Measurements from ENCODE around the gene PLEKHM3.

Gene PLEKHM3

DNA sequence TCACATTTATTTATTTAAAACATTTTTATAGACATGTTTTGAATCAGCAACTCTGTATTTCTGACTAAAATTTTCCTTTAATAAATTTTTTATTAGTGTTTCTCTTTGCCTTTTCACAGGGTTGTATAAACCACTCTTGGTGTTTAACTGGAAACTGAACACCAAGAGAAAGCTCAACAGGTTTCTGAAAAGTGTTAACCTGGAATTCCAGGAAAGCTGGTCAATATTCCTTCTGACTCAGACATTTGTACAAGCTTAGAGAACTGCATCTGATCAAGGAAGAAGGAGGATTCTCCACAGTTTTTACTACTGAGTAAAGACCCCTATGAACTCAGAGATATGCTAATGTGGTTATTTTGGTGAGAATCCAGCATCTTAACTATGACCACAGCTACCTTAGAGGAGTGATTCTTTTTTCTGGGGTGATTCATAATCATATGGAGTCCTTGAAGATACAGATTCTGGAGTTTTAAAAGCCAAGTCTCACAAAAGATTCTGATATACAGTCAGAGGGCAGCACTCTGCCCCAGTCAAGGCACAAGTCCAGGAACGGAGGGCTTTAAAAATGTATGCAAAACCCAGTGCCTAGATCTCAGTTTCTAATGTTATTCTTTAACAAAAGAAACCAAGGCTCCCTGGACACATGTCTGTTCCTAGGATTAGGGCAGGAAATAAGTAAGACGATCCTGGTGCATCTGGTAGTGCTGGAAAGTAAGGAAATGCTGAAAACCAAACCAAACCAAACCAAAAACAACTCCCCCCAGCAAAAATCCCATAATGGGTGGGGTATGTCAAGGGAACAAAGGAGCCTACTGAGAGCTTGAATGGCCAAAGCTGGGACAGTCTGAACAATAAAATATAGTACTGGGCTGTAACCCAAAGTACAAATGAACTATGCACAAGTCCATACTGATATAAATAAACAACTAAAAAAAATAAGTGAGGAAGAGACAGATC, 170.6 kb downstream of the PLEKHM3 start:
- no peak overlapping the region for H2AFZ ChIP-seq (ENCODE audit: low read depth, low read length)
- H4K20me1 ChIP-seq (ENCODE audit: insufficient read depth, low read length): no peaks in the 10 kb centered on the region
- H3K9ac ChIP-seq (ENCODE audit: low read length): no peak overlapping the region
- no peak for TF ChIP-seq EZH2phosphoT487 (IDR thresholded peaks at IDR 0.05; ENCODE audit: low read depth)
- TF ChIP-seq, protein P1, sequence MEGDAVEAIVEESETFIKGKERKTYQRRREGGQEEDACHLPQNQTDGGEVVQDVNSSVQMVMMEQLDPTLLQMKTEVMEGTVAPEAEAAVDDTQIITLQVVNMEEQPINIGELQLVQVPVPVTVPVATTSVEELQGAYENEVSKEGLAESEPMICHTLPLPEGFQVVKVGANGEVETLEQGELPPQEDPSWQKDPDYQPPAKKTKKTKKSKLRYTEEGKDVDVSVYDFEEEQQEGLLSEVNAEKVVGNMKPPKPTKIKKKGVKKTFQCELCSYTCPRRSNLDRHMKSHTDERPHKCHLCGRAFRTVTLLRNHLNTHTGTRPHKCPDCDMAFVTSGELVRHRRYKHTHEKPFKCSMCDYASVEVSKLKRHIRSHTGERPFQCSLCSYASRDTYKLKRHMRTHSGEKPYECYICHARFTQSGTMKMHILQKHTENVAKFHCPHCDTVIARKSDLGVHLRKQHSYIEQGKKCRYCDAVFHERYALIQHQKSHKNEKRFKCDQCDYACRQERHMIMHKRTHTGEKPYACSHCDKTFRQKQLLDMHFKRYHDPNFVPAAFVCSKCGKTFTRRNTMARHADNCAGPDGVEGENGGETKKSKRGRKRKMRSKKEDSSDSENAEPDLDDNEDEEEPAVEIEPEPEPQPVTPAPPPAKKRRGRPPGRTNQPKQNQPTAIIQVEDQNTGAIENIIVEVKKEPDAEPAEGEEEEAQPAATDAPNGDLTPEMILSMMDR (IDR thresholded peaks at IDR 0.05; ENCODE audit: low read depth, low read length): no peak
- no peaks in the 10 kb centered on the region for H3K9me3 ChIP-seq (ENCODE audit: insufficient read depth, low read length)
- H3K27ac ChIP-seq (ENCODE audit: low read length): no peak overlapping the region
- H3K36me3 ChIP-seq (replicated peaks; ENCODE audit: low read depth, low read length): no peaks in the 10 kb centered on the region
- no peak overlapping the region for H3K4me3 ChIP-seq (ENCODE audit: low read length)
- no peak overlapping the region for H3K4me2 ChIP-seq (ENCODE audit: low read length)
- no peaks in the 10 kb centered on the region for H3K27me3 ChIP-seq (ENCODE audit: low read depth, low read length)
- H3K79me2 ChIP-seq (ENCODE audit: low read length): no peaks in the 10 kb centered on the region
- no peaks in the 10 kb centered on the region for H3K4me1 ChIP-seq (ENCODE audit: low read length)

DNA sequence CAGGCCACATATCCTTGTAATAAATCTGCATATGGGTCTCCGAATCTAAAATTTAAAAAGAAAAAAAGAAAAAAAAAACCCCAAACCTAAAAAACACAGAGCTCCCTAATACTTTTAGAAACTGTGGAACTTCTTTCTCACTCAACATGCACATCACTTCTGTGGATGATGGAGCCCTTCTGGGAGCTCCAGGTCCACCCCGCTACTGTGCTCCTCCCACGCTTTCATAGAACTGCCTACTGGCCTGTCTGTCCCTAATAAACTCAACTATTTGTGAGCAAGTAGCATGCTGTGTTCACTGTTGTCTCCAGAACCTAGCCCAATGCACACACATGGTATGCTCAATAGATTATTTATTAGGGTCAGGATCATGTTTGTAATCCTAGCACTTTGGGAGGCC, 172.5 kb downstream of the PLEKHM3 start:
- no peaks in the 10 kb centered on the region for H4K20me1 ChIP-seq (ENCODE audit: insufficient read depth, low read length)
- no peak overlapping the region for H3K27ac ChIP-seq (ENCODE audit: low read length)
- H3K79me2 ChIP-seq (ENCODE audit: low read length): no peaks in the 10 kb centered on the region
- no peaks in the 10 kb centered on the region for H3K27me3 ChIP-seq (ENCODE audit: low read depth, low read length)
- TF ChIP-seq, protein P1 (IDR thresholded peaks at IDR 0.05; ENCODE audit: low read depth, low read length): no peak
- no peak for TF ChIP-seq EZH2phosphoT487 (IDR thresholded peaks at IDR 0.05; ENCODE audit: low read depth)
- no peaks in the 10 kb centered on the region for H3K9me3 ChIP-seq (ENCODE audit: insufficient read depth, low read length)
- H3K4me3 ChIP-seq (ENCODE audit: low read length): no peak overlapping the region
- H3K36me3 ChIP-seq (replicated peaks; ENCODE audit: low read depth, low read length): no peaks in the 10 kb centered on the region
- no peak overlapping the region for H2AFZ ChIP-seq (ENCODE audit: low read depth, low read length)
- no peak overlapping the region for H3K4me2 ChIP-seq (ENCODE audit: low read length)
- H3K4me1 ChIP-seq (ENCODE audit: low read length): no peaks in the 10 kb centered on the region
- no peak overlapping the region for H3K9ac ChIP-seq (ENCODE audit: low read length)

DNA sequence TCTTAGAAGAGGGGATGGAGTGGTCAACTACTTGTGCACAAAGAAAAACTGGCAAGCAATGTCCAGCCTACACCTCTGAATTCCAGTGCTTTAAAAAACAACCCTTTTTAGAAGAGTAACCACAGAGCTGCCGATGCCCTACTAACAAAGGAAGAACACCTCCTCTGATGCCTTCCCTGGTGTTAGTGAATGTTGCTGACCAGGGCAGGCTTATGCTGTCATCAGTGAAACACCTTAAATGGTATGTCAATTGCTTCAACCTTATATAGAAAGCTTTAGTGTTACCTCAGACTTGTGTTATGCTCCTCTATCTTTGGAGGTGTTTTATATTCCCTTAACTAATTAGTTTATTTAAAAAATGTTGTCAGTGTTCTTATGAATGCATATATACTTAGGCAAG, 175.9 kb downstream of the PLEKHM3 start:
- Histone ChIP-seq H3K4me1 (ENCODE audit: low read length) (no peaks in the 10 kb centered on the region), H2AFZ (ENCODE audit: low read depth, low read length) (no peak overlapping the region)

DNA sequence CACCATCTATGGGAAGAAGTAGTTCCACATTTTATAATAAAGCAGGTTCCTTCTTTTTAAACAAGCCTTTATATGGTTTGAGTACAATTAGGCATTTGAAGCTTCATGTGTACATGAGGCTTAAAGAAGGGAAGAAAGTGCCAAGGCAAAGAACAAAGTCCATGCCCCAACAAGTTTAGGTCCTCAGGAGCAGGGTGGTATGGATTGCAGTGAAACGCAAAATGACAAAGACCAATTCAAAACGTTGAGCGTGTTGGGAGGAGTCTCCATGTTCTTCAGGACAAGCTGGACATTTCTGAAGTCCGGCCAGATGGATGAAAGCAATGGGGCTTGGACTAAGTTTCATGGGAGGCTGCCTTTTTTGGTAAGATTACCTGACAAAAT, 176.8 kb downstream of the PLEKHM3 start:
- Histone ChIP-seq H3K4me3 (ENCODE audit: low read length) (no peak overlapping the region), H3K4me2 (ENCODE audit: low read length) (no peak overlapping the region), H3K27ac (ENCODE audit: low read length) (no peak overlapping the region), H3K9me3 (ENCODE audit: insufficient read depth, low read length) (no peaks in the 10 kb centered on the region), H4K20me1 (ENCODE audit: insufficient read depth, low read length) (no peaks in the 10 kb centered on the region), H2AFZ (ENCODE audit: low read depth, low read length) (no peak overlapping the region), H3K4me1 (ENCODE audit: low read length) (no peaks in the 10 kb centered on the region), H3K36me3 (replicated peaks; ENCODE audit: low read depth, low read length) (no peaks in the 10 kb centered on the region), H3K27me3 (ENCODE audit: low read depth, low read length) (no peaks in the 10 kb centered on the region), H3K79me2 (ENCODE audit: low read length) (no peaks in the 10 kb centered on the region), H3K9ac (ENCODE audit: low read length) (no peak overlapping the region)
- no peak for TF ChIP-seq EZH2phosphoT487 (IDR thresholded peaks at IDR 0.05; ENCODE audit: low read depth)
- TF ChIP-seq, protein P1 (IDR thresholded peaks at IDR 0.05; ENCODE audit: low read depth, low read length): no peak

More for the DNA sequence above, 175.9 kb downstream of the PLEKHM3 start:
- TF ChIP-seq EZH2phosphoT487 (IDR thresholded peaks at IDR 0.05; ENCODE audit: low read depth): no peak
- TF ChIP-seq, protein P1 (IDR thresholded peaks at IDR 0.05; ENCODE audit: low read depth, low read length): no peak
- Histone ChIP-seq H4K20me1 (ENCODE audit: insufficient read depth, low read length) (no peaks in the 10 kb centered on the region), H3K27me3 (ENCODE audit: low read depth, low read length) (no peaks in the 10 kb centered on the region), H3K9me3 (ENCODE audit: insufficient read depth, low read length) (no peaks in the 10 kb centered on the region), H3K4me3 (ENCODE audit: low read length) (no peak overlapping the region), H3K9ac (ENCODE audit: low read length) (no peak overlapping the region), H3K79me2 (ENCODE audit: low read length) (no peaks in the 10 kb centered on the region), H3K36me3 (replicated peaks; ENCODE audit: low read depth, low read length) (no peaks in the 10 kb centered on the region), H3K27ac (ENCODE audit: low read length) (no peak overlapping the region), H3K4me2 (ENCODE audit: low read length) (no peak overlapping the region)

Data from OCI-LY3 (cell line).